ENCODE measurements around the gene CPT1C. TPM values are rescaled to one million over a fixed set of nuclear protein-coding genes. Genes with fewer than 3 reads are reported as not detected.
"Not testable (repeated sequence)": the region's sequence is repeated elsewhere in the genome, so short reads cannot be mapped to it uniquely, and the experiment has no call there.

The CPT1C gene
- total RNA-seq, 1 donor from 2014 or later = 51.7 TPM

GRCh38 chr19:49718991-49719390, 28.1 kb downstream of the CPT1C start:
- H3K9me3 ChIP-seq (ENCODE audit: low read depth) = no peaks in the 10 kb centered on the region
- H3K4me3 ChIP-seq = no peak overlapping the region
- H3K4me3 Mint-ChIP-seq = peak overlapping the region; percentile 30
- H2AFZ ChIP-seq (replicated peaks) = no peak overlapping the region
- H3K79me2 ChIP-seq (ENCODE audit: low read depth) = no peaks in the 10 kb centered on the region
- no peak overlapping the region for H3K9ac ChIP-seq
- no peak overlapping the region for H3K4me2 ChIP-seq
- H3K27me3 ChIP-seq = no peaks in the 10 kb centered on the region
- no peaks in the 10 kb centered on the region for H3K36me3 ChIP-seq
- TF ChIP-seq EZH2phosphoT487 (IDR thresholded peaks at IDR 0.05) (no peak), EZH2 (IDR thresholded peaks at IDR 0.05) (no peak)
- TF ChIP-seq, protein P1, sequence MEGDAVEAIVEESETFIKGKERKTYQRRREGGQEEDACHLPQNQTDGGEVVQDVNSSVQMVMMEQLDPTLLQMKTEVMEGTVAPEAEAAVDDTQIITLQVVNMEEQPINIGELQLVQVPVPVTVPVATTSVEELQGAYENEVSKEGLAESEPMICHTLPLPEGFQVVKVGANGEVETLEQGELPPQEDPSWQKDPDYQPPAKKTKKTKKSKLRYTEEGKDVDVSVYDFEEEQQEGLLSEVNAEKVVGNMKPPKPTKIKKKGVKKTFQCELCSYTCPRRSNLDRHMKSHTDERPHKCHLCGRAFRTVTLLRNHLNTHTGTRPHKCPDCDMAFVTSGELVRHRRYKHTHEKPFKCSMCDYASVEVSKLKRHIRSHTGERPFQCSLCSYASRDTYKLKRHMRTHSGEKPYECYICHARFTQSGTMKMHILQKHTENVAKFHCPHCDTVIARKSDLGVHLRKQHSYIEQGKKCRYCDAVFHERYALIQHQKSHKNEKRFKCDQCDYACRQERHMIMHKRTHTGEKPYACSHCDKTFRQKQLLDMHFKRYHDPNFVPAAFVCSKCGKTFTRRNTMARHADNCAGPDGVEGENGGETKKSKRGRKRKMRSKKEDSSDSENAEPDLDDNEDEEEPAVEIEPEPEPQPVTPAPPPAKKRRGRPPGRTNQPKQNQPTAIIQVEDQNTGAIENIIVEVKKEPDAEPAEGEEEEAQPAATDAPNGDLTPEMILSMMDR (IDR thresholded peaks at IDR 0.05) = no peak
- H3K4me1 ChIP-seq = no peaks in the 10 kb centered on the region
- H4K20me1 ChIP-seq (ENCODE audit: low read depth) = no peaks in the 10 kb centered on the region
- H3K27ac Mint-ChIP-seq = peak overlapping the region; percentile 46
- peaks cover 16% of the 10 kb centered on the region for H3K4me1 Mint-ChIP-seq
- DNase-seq (ENCODE audit: low spot score) = no peak
- H3K27ac ChIP-seq = no peak overlapping the region
- peaks cover 5% of the 10 kb centered on the region for H3K36me3 Mint-ChIP-seq
- peaks cover 6% of the 10 kb centered on the region for H3K9me3 Mint-ChIP-seq
- peaks cover 13% of the 10 kb centered on the region for H3K27me3 Mint-ChIP-seq (ENCODE audit: insufficient read depth, low read depth)
- H3F3A ChIP-seq (ENCODE audit: low read depth) = no peaks in the 10 kb centered on the region

DNA sequence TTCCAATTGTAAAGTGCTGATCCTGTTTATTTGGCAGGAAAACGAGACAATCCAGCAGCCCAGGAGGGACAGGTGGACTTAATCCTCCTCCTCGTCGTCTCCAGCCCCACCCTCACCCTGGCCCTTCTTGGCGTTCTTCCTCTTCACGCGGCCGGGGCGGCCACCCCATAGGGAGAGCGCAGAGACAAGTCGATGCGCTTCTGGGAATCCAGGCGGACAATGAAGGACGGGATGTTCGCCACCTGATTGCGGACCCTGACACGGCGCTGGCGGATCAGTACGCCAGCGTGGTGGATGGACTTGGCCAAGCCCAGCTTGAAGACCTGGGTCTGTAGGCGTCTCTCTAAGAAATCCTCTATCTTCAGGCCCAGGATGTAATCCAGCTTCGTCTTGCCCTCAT, 28.5 kb downstream of the CPT1C start:
- not testable (repeated sequence) for H3K79me2 ChIP-seq (ENCODE audit: low read depth); H3K9me3 Mint-ChIP-seq; H3K9ac ChIP-seq; DNase-seq (ENCODE audit: low spot score); H3F3A ChIP-seq (ENCODE audit: low read depth); H3K4me3 ChIP-seq; H3K36me3 ChIP-seq; H3K4me1 ChIP-seq; H3K27me3 ChIP-seq; H3K36me3 Mint-ChIP-seq; H2AFZ ChIP-seq (replicated peaks); H3K9me3 ChIP-seq (ENCODE audit: low read depth); H3K4me2 ChIP-seq; H4K20me1 ChIP-seq (ENCODE audit: low read depth); H3K27ac ChIP-seq
- H3K27me3 Mint-ChIP-seq (ENCODE audit: insufficient read depth, low read depth) = peaks cover 11% of the 10 kb centered on the region
- H3K27ac Mint-ChIP-seq = peak overlapping the region; percentile 46
- peaks cover 16% of the 10 kb centered on the region for H3K4me1 Mint-ChIP-seq
- H3K4me3 Mint-ChIP-seq = peak overlapping the region; percentile 30

GRCh38 chr19:49727217-49728030, 36.5 kb downstream of the CPT1C start:
- Mint-ChIP-seq H3K4me1 (no peaks in the 10 kb centered on the region), H3K4me3 (no peak overlapping the region), H3K9me3 (no peaks in the 10 kb centered on the region), H3K27me3 (ENCODE audit: insufficient read depth, low read depth) (no peaks in the 10 kb centered on the region), H3K36me3 (no peaks in the 10 kb centered on the region), H3K27ac (no peak overlapping the region)
- Histone ChIP-seq H3K36me3 (no peaks in the 10 kb centered on the region), H2AFZ (replicated peaks) (no peak overlapping the region), H3K9ac (no peak overlapping the region), H3K27me3 (no peaks in the 10 kb centered on the region), H3K4me2 (no peak overlapping the region), H3K27ac (no peak overlapping the region), H3F3A (ENCODE audit: low read depth) (no peaks in the 10 kb centered on the region), H3K4me1 (no peaks in the 10 kb centered on the region), H4K20me1 (ENCODE audit: low read depth) (no peaks in the 10 kb centered on the region), H3K79me2 (ENCODE audit: low read depth) (no peaks in the 10 kb centered on the region), H3K4me3 (no peak overlapping the region), H3K9me3 (ENCODE audit: low read depth) (no peaks in the 10 kb centered on the region)
- no peak for DNase-seq (ENCODE audit: low spot score)
- TF ChIP-seq EZH2 (IDR thresholded peaks at IDR 0.05) (no peak), EZH2phosphoT487 (IDR thresholded peaks at IDR 0.05) (no peak)
- TF ChIP-seq, protein P1 (IDR thresholded peaks at IDR 0.05) = no peak

GRCh38 chr19:49730166-49730565, 39.2 kb downstream of the CPT1C start:
- H3K4me3 Mint-ChIP-seq = no peak overlapping the region
- H3K4me1 ChIP-seq = no peaks in the 10 kb centered on the region
- no peaks in the 10 kb centered on the region for H3K36me3 Mint-ChIP-seq
- H2AFZ ChIP-seq (replicated peaks) = no peak overlapping the region
- H3K4me2 ChIP-seq = no peak overlapping the region
- TF ChIP-seq EZH2phosphoT487 (IDR thresholded peaks at IDR 0.05) (no peak), EZH2 (IDR thresholded peaks at IDR 0.05) (no peak)
- TF ChIP-seq, protein P1 (IDR thresholded peaks at IDR 0.05) = no peak
- H3K4me3 ChIP-seq = no peak overlapping the region
- H3K36me3 ChIP-seq = no peaks in the 10 kb centered on the region
- H3K27me3 ChIP-seq = no peaks in the 10 kb centered on the region
- H3F3A ChIP-seq (ENCODE audit: low read depth) = no peaks in the 10 kb centered on the region
- H3K79me2 ChIP-seq (ENCODE audit: low read depth) = no peaks in the 10 kb centered on the region
- no peaks in the 10 kb centered on the region for H3K9me3 ChIP-seq (ENCODE audit: low read depth)
- no peak overlapping the region for H3K9ac ChIP-seq
- no peaks in the 10 kb centered on the region for H3K9me3 Mint-ChIP-seq
- no peak overlapping the region for H3K27ac Mint-ChIP-seq
- H3K27me3 Mint-ChIP-seq (ENCODE audit: insufficient read depth, low read depth) = no peaks in the 10 kb centered on the region
- no peaks in the 10 kb centered on the region for H3K4me1 Mint-ChIP-seq
- no peaks in the 10 kb centered on the region for H4K20me1 ChIP-seq (ENCODE audit: low read depth)
- H3K27ac ChIP-seq = no peak overlapping the region
- DNase-seq (ENCODE audit: low spot score) = no peak
